Measurements from ENCODE around the gene CA11. TPM values are rescaled to one million over a fixed set of nuclear protein-coding genes. Genes with fewer than 3 reads are reported as not detected.
A peak's percentile ranks its signal among the peaks of the same experiment; 100 is the strongest.

Gene CA11
- total RNA-seq, 1 donor from 2014 or later: 2.6 TPM

GRCh38 chr19:48588670-48589401, 57.2 kb downstream of the CA11 start:
- peak; percentile 59 to 81 for DNase-seq (ENCODE audit: low read depth in 2 of 2)

Other genes with a start within 250 kb of the CA11 start
- 14.8 and 22.8 TPM in 2 replicates for gene GRWD1, start 200.2 kb downstream of the CA11 start, total RNA-seq
- 0.13 TPM in 2 replicates for gene KCNJ14, start 190.6 kb downstream of the CA11 start, total RNA-seq
- gene CYTH2, start 176.8 kb downstream of the CA11 start, total RNA-seq: 42.0 and 64.6 TPM in 2 replicates
- gene LMTK3, start 134.4 kb downstream of the CA11 start, total RNA-seq: under 0.01 and 0.13 TPM in 2 replicates
- gene SULT2B1, start 94.0 kb downstream of the CA11 start, total RNA-seq: 0.13 TPM in 1 of 2 replicates, not detected in the other
- gene SPACA4, start 39.4 kb downstream of the CA11 start, total RNA-seq: not detected in 2 replicates
- 0.25 and 0.26 TPM in 2 replicates for gene FAM83E, start 31.1 kb downstream of the CA11 start, total RNA-seq
- gene RPL18, start 27.0 kb downstream of the CA11 start, total RNA-seq: 1,899 and 2,423 TPM in 2 replicates
- gene SPHK2, start 26.7 kb downstream of the CA11 start, total RNA-seq: 3.9 and 6.3 TPM in 2 replicates
- gene DBP, start 8.8 kb downstream of the CA11 start, total RNA-seq: 1.4 and 2.8 TPM in 2 replicates
- gene NTN5, start 26.8 kb upstream of the CA11 start, total RNA-seq: under 0.01 TPM in 1 of 2 replicates, not detected in the other
- gene FUT2, start 49.8 kb upstream of the CA11 start, total RNA-seq: not detected in 2 replicates
- under 0.01 and 0.13 TPM in 2 replicates for gene MAMSTR, start 73.5 kb upstream of the CA11 start, total RNA-seq
- 59.4 and 82.1 TPM in 2 replicates for gene RASIP1, start 94.4 kb upstream of the CA11 start, total RNA-seq
- gene IZUMO1, start 100.7 kb upstream of the CA11 start, total RNA-seq: 0.25 and 0.26 TPM in 2 replicates
- 6.0 and 7.7 TPM in 2 replicates for gene FUT1, start 106.5 kb upstream of the CA11 start, total RNA-seq
- gene FGF21, start 109.3 kb upstream of the CA11 start, total RNA-seq: not detected in 2 replicates
- gene BCAT2, start 164.8 kb upstream of the CA11 start, total RNA-seq: 29.0 and 33.3 TPM in 2 replicates
- gene HSD17B14, start 190.3 kb upstream of the CA11 start, total RNA-seq: 2.8 and 4.2 TPM in 2 replicates
- gene PLEKHA4, start 222.4 kb upstream of the CA11 start, total RNA-seq: 2.7 and 6.8 TPM in 2 replicates
- gene PPP1R15A, start 226.2 kb upstream of the CA11 start, total RNA-seq: 21.6 and 36.4 TPM in 2 replicates

Measured in dermis microvascular lymphatic vessel endothelial cell (primary cell).